HL-60/S4 treated with retinoic acid at 250 ng/mL for 4 days and 3 days (cell line): Measurements from ENCODE around the gene OTOG.

Experiments used
- in situ Hi-C: fragments of 300-500 bp; cut with MboI; formaldehyde crosslinking; loops from 2 replicates; pipeline ENCODE4 v1.7.0; 2022; ENCODE audit warnings: low sequenced_read_pairs

OTOG gene

GRCh38 chr11:17683377-17684161, 136.5 kb downstream of the OTOG start:
- in situ Hi-C loops = no loop called here

- in situ Hi-C loops = no loop called here
These were observed 137.5 kb downstream of the OTOG start for GRCh38 chr11:17684550-17684949.

- in situ Hi-C loops = no loop called here
These were observed 139.3 kb downstream of the OTOG start for GRCh38 chr11:17686231-17686980.

- in situ Hi-C loops = no loop called here
These were observed 141.0 kb downstream of the OTOG start for GRCh38 chr11:17687946-17688670.

- in situ Hi-C loops = no loop called here
These were observed 144.5 kb downstream of the OTOG start for GRCh38 chr11:17691550-17691949.

GRCh38 chr11:17691976-17692375, 144.9 kb downstream of the OTOG start:
- in situ Hi-C loops = no loop called here

- in situ Hi-C loops = no loop called here
These were observed 145.9 kb downstream of the OTOG start for GRCh38 chr11:17692931-17693330.

GRCh38 chr11:17693531-17693930, 146.5 kb downstream of the OTOG start:
- in situ Hi-C loops = no loop called here

GRCh38 chr11:17694494-17695110, 147.5 kb downstream of the OTOG start:
- in situ Hi-C loops = no loop called here

- in situ Hi-C loops = no loop called here
These were observed 148.7 kb downstream of the OTOG start for GRCh38 chr11:17695454-17696441.

- in situ Hi-C loops = no loop called here
These were observed 149.7 kb downstream of the OTOG start for GRCh38 chr11:17696741-17697140.
